IPS-18c (cell line): ENCODE measurements around the gene TRIM33.

Experiments
- H3K4me3 ChIP-seq: 2 replicates; pipeline ENCODE4 v1.7.0; 2013; ENCODE audit warnings: low read depth, mild to moderate bottlenecking, low read length, moderate library complexity; ENCODE audit not compliant: insufficient read depth
- H3K9me3 ChIP-seq: one replicate; pipeline ENCODE4 v1.6.1; 2013; ENCODE audit warnings: mild to moderate bottlenecking, low read length, moderate library complexity; ENCODE audit not compliant: control insufficient read depth, insufficient read depth

TRIM33 gene

DNA sequence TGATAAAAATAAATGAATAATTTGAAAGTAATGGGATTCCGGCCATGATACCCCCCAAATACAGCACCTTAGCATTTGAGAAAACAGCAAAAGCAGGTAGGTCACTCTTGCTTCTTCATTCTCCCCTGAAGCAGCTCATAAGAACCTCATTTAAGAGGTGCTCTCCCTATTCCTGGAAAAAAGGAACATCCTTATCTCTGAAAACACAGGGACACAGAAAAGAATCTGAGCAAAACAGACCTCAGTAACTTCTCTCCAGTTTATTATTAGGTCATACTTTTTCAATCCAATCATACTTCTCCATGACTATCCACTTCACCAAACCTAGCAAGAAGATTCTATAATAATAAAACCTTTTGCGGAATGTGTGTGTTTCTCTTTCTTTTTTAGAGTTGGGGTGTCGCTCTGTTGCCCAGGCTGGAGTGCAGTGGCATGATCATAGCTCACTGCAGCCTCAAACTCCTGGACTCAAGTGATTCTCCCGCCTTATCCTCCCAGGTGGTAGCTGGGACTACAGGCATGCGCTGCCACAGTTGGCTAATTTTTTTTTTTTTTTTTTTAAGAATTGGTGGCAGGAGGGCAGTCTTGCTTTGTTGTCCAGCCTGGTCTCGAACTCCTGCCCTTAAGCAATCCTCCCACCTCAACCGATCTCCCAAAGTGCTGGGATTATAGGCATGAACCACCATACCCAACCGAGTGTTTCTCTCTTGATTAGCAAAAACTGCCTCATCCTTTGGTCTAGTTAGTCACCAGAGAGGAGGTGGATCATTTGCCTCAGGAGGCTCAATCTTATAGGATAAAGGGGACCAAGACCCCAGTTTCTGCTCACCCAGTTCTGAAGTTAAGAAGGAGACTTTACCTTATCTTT lies 10.6 kb upstream of the TRIM33 start:
- H3K9me3 ChIP-seq: no peaks in the 10 kb centered on the region
- H3K4me3 ChIP-seq: no peak overlapping the region

DNA sequence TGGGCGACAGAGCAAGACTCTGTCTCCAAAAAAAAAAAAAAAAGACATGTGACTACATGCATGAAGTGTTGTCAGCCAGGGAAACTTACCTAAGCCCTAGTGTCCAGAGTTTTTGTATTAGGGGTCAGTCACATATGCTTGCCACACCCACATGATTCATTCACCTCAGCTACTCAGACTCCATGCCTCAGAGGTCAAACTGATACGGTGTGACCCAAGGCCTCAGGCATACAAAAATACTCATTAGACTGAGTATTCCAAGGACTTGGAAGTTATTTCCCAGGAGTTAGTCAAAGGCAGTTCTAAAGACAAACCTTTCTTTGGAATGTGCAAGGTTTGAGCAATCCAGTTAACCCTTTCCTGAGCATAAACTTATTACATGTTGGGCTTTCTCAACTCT lies 6.3 kb upstream of the TRIM33 start:
- Histone ChIP-seq H3K9me3 (no peaks in the 10 kb centered on the region), H3K4me3 (no peak overlapping the region)

DNA sequence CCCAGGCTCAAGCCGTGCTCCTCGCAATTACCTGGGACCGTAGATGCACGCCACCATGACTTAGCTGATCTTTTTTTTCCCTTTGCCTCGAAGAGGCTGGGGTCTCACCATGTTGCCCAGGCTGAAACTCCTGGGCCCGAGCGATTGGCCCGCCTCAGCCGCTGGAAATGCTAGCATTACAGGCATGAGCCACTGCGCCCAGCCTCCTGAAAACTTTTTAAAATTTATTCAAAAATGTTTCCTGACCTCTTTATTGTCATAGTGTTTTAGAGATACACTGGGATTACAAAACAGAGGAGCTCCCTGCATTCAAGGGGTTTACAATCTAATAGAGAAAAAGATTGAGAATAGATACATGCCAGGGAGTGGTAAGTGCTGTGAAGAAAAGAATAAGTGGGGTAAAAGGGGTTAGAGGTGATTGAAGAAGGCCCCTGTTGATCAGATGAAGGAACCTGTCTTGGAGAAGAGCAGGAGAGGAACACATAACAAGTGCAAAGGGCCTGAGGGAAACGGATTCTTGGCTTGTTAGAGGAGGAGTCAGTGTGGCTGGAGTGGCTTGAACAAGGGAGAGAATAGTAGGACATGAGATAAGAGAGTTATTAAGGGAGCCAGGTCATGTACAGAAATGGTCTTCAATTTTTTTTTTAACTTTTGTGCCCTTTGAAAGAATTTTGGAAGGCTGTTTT lies 1.7 kb upstream of the TRIM33 start:
- H3K9me3 ChIP-seq: no peaks in the 10 kb centered on the region
- H3K4me3 ChIP-seq: no peak overlapping the region

DNA sequence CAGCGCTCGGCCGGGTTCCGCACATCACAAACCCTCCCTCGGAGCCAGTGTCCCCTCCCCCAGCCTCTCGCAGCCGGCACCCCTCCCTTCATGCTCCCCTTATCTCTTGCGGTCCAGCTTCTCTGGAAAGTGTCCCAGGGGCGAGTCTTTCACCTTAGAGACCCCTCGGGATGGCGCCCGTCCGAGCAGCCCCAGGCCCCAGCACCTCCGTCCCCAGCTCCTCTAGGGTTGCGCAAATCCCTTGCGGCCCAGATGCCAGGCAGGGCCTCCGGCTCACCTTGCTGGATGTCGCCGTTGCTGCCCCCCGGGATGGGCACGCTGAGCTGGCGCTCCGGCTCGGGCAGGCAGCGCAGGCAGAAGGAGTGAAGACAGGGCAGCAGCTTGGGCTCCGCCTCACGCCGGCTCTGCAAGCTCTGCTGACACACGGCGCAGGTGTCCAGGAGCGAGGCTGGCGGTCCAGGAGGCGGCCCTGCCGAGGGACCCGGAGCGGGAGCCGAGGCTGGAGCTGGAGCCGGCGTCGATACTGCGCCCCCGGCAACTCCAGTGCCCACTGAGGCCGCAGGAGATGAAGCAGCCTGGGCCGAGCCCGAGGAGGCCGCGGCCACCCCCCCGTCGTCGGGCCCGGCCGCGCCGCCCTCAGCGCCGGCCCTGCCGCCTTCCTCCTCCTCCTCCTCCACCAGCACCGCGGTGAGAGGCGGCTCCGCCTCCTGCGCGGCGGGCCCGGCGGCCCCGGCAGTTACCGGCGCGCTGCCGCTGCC lies 550 bp downstream of the TRIM33 start:
- peak overlapping the region; percentile 97 for H3K4me3 ChIP-seq

DNA sequence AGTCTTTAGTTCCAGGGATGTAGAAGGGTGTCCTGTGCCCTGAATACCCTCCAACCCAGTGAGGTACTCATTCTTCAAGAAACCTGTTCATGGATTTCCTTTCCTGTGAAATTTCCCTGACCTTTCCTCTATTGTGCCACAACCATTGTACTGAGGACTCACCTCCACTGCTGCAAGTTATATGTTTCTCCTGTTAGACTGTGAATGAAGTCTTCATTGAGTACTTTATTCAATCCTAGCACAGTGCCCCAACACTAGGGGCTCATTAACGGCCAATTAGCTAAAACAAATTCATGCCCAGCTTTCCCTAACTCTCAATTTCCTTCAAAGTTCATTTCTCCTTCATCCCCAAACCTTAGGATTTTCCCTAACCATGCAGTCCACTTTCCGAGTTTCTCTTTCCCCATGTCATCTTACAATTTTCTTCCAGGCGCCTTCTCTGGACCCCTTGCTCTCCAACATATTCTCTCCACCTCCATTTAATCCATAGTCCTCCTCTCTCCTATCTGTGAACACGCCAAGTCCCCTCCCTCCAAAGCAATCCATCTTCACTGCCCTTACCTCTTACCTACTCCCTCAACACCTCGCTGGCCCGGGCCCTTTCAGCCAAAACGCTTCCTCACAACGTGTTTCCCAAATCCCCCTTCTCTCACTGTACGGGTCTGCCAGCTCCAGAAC lies 1.3 kb downstream of the TRIM33 start:
- peak overlapping the region; percentile 97 for H3K4me3 ChIP-seq
- no peaks in the 10 kb centered on the region for H3K9me3 ChIP-seq

More for the DNA sequence above, 550 bp downstream of the TRIM33 start:
- no peaks in the 10 kb centered on the region for H3K9me3 ChIP-seq

DNA sequence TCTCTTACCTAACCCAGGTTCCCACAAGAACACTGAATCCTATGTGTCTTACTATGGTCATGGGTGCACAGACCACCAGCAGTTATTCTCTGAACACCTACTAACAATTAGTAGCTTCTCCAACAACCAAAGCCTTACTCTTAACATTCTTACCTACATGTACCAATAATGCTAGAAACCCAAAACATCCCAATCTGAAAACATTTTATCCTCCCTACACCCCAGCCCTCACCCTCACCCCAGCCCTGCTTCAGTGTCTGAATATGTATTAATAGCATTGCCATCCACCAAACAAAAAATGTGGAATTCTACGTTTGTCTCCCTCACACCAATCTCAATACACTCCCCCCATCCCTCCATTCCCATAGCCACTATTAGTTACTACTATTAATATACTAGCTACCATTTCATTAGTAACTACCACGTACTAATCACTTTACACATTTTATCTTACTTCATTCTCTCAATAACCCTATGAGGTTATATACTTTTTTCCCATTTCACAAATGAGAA lies 2.6 kb downstream of the TRIM33 start:
- Histone ChIP-seq H3K4me3 (peak overlapping the region; percentile 97), H3K9me3 (no peaks in the 10 kb centered on the region)

DNA sequence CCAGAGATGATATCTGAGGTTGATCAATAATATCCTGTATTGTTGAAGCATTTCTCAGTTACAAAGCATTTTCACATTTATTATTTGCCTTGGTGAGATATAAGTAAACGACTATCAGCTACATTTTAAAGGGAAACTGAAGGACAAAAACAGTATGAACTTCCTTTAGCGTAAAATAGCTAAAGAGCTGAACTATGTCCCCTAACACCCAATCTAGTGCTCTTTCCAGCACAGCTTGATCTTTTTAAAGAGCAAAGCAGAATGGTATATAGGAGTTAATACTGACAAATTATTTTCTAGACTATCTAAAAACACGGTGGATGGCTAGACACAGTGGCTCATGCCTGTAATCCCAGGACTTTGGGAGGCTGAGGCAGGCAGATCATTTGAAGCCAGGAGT lies 3.5 kb downstream of the TRIM33 start:
- no peaks in the 10 kb centered on the region for H3K9me3 ChIP-seq
- H3K4me3 ChIP-seq: no peak overlapping the region

DNA sequence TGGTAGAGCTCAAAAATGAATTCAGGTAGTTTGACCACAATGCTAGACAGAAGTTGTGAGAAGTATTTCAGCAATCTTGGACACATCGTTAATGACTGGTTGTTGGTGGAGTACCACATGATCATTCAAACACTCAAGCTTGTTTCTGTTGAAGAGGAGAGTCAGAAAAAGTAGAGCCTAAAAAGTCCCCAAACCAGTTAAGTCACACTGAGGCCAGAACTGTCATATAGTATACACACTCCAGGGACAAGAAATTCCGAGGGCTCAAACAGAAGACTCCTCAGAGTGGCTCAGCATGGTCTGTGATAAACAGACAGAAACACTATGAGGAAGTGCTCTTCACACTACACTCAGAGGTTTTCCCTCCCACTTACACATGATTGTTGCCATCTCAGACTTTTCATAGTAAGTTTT lies 5.8 kb downstream of the TRIM33 start:
- H3K4me3 ChIP-seq: no peak overlapping the region
- H3K9me3 ChIP-seq: no peaks in the 10 kb centered on the region

DNA sequence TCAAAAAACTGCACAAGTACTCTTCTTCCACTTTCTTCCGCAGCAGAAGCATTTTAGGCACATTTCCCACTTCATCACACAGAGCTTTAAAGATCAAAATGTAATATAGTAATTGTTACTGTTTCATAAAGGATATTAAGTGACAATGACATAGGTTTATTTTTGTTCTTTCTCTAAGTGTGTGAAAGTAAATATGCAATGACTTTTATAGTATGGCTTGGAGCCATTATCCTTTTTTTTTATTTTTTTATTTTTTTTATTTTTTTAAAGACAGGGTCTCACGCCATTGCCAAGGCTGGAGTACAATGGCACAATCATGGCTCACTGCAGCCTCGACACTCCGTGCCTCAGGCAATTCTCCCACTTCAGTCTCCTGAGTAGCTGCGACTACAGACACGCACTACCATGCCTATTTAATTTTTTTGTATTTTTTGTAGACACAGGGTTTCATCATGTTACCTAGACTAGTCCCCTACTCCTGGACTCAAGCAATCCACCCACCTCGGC lies 7.0 kb downstream of the TRIM33 start:
- Histone ChIP-seq H3K9me3 (no peaks in the 10 kb centered on the region), H3K4me3 (no peak overlapping the region)

DNA sequence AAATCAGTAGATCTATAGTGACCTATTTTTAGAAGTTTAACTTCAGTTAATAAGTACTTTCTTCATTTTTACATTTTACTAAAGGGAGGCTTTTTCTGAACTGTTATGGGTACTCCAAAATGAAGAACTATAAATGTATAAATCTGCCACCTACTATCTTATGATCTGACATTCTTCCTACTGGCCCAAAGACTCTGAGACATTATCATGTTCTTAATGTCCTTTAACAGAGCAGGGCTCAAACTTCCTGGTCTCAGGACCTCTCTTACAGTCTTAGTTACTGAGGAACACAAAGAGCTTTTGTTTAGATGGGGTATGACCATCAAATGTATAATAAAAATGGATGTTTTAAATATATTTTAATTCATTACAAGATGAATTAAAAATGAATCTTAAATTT lies 8.9 kb downstream of the TRIM33 start:
- Histone ChIP-seq H3K4me3 (no peak overlapping the region), H3K9me3 (no peaks in the 10 kb centered on the region)

DNA sequence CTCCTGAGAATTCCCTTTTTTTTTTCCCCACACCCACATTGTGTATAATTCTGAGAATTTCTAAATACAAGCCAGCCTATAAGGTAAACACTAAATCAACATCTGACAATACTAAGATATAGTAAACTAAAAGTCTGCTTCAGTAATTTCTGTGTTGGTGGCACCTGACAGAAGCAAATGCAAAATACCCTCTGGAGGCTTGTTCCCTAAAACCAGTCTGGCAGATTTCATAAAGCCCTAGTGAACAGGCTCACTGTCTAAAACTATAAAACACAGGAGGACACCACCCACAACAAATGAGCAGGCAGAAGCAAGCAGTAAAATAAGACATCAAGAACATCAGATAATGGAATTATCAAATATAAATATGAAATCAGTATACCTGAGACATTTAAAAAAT lies 11.5 kb downstream of the TRIM33 start:
- Histone ChIP-seq H3K9me3 (no peaks in the 10 kb centered on the region), H3K4me3 (no peak overlapping the region)

DNA sequence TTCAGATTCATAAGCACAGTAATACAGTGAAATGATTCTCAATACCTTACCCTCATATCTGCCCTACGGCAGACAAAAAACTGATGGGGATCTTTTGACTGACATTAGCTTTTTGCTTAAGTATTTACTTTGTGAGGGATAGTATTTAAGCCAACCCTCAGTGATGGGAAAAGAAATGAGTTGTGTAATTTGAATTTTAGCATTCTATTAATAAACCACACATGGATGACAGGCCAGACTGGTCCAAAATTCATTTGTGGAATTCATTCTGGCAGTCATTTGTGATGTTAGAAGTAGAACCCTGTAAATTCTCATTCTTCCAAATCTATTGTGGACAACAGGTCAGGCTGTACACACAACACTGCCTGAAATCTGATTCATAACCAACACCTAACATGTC lies 14.9 kb downstream of the TRIM33 start:
- Histone ChIP-seq H3K4me3 (no peak overlapping the region), H3K9me3 (no peaks in the 10 kb centered on the region)

DNA sequence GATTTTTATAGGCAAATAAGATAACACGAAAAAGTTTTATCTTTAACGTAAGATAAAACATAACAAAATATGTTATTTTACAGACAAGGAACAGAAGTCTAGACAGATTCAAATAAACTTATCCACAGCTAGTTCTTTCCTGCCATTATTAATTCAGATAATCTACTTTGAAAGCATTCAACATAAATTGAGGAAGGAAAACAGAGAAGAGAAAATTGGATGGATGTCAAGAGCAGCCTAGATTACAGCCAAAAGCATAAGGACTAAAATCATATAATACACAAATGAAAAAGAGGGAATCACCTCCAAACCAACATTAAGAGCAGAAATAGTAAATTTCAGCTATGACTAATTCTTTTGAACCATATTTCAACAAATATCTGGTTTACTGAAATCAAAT lies 15.5 kb downstream of the TRIM33 start:
- Histone ChIP-seq H3K4me3 (no peak overlapping the region), H3K9me3 (no peaks in the 10 kb centered on the region)

DNA sequence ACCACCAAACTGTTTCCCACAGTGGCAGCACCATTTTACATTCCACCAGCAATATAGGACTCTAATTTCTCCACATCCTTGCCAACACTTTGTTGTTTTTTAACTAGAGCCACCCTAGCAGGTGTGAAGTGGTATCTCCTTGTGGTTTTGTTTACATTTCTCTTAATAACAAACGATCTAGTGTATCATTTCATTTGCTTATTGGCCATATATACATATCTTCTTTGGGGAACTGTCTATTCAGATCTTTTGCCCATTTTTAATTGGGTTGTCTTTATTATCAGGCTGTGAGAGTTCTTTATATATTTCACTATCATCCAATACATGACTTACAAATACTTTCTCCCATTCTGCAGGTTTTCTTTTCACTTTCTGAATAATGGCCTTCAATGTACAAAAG lies 18.0 kb downstream of the TRIM33 start:
- Histone ChIP-seq H3K4me3 (no peak overlapping the region), H3K9me3 (no peaks in the 10 kb centered on the region)

DNA sequence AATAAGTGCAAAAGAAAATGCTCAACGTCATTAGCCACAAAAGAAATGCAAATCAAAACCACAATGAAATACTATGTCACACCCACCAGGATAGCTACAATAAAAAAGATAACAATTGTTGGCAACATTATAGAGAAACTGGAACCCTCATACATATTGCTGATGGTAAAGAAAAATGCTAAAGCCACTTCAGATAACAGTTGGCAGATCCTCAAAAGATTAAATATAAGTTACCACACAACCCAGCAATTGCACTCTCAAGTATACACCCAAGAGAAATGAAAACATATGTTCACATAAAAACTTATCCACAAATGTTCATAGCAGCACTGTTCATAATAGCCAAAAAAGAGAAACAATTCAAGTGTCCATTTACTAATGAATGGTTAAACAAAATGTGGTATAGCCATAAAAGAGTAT lies 20.7 kb downstream of the TRIM33 start:
- H3K9me3 ChIP-seq: no peaks in the 10 kb centered on the region
- H3K4me3 ChIP-seq: no peak overlapping the region

DNA sequence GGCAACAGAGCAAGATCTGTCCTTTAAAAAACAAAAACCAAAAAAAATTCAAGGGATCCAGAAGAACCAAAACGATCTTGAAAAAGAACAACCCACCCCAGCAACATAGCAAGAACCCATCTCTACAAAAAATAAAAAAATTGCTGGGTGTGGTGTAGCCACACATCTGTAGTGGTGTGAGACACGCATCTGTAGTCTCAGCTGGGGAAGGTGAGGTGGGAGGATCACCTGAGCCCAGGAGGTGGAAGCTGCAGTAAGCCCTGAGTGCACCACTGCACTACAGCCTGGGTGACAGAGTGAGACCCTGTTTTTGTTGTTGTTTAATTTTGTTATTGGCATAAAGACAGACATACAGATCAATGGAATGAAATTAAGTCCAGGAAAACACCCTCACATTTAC lies 22.3 kb downstream of the TRIM33 start:
- Histone ChIP-seq H3K4me3 (no peak overlapping the region), H3K9me3 (no peaks in the 10 kb centered on the region)

DNA sequence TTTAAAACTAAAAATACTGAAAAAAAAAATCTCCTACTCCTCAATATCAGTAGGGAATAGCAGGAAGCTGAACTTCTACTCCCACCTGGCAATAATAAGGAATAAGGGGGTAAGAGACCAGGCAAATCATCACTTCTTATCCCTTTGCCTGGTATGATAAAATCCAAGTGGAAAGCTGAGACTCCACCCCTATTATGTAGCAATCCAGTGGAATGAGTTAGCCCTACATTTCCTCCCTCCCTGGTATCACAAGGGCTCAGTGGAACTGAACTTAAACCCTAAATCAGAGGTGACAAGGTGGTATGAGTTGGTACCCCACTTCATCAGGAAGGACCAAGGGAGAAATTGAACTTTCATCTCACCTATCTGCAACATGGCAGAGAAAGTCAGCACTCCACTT lies 25.7 kb downstream of the TRIM33 start:
- no peaks in the 10 kb centered on the region for H3K9me3 ChIP-seq
- H3K4me3 ChIP-seq: no peak overlapping the region
